ENCODE measurements around the gene AZGP1.
"Not testable (repeated sequence)": the region's sequence is repeated elsewhere in the genome, so short reads cannot be mapped to it uniquely, and the experiment has no call there.

Gene AZGP1

DNA sequence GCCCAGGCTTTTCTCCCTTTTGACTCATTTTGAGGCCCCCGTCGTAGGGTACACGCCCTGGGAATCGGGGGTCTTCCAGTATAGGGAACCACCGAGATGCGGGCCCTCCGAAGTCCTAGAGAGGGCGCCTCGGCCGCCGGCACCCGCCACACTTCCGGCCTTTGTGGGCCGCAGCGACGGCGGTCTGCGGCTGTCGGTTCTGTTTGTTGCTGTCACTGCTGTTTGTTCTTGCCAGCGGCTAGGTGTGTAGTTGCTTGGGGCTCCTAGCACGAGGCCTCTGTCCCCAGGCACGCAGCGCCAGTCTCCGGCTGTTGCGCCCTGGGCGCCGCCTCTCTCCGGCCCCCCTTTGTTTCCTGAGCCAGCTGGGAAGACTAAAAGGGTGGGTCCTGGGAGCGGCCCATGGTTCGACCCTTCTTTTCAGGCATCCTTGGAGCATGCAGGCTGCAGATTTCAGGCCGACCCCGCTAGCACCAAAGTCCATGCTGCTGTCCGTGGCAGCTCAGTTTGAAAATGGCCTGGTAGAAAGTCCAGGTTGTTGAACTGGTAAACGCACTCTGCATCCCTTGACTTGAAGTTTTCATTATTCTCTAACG, 21.8 kb upstream of the AZGP1 start:
- peak; percentile 76 for DNase-seq (ENCODE audit: low spot score)

DNA sequence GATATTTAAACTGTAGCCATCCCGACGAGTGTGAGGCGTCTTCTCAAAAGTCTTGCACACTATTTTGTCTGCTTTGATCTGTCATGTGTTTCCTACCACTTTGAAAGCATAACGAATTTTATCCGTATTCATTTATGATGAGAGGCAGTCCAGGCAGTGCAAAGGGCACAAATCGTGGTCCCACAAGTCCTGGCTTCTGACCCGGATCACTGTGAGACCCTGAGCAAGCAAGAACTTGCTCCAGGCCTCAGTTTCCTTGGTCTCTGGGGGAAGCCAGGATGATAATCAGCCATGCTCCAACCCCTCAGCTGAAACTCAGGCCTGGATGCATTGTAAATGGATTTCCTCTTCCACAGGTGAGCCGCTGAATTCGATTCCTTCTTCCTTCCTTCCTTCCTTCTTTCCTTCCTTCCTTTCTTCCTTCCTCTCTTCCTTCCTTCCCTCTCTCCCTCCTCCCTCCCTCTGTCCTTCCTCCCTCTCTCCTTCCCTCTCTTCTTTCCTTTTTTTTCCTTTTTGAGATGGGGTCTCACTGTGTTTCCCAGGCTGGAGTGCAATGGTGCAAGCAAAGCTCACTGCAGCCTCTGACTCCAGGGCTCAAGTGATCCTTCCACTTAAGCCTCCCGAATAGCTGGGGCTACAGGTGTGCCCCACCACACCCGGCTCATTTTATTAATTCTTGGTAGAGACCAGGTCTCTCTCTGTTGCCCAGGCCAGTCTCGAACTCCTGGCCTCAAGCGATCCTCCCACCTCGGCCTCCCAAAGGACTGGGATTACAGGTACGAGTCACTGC, 21.1 kb upstream of the AZGP1 start:
- DNase-seq (ENCODE audit: low spot score) = no peak

DNA sequence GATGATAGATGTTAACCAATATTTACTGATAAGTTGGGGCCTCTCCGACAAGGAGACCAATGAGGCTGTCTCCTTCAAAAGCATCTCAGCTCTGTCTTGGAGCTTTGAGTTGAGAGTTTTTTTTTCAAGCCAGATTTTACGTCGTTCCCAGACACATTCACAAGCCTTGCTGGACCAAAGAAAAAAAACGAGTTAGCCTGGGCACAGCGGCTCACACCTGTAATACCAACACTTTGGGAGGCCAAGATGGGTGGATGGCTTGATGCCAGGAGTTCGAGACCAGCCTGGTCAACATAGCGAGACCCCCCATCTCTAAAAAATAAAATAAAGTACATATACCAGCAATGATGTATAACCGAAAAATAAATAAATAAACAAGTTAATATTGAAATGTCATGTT, 19.0 kb upstream of the AZGP1 start:
- no peak for DNase-seq (ENCODE audit: low spot score)

DNA sequence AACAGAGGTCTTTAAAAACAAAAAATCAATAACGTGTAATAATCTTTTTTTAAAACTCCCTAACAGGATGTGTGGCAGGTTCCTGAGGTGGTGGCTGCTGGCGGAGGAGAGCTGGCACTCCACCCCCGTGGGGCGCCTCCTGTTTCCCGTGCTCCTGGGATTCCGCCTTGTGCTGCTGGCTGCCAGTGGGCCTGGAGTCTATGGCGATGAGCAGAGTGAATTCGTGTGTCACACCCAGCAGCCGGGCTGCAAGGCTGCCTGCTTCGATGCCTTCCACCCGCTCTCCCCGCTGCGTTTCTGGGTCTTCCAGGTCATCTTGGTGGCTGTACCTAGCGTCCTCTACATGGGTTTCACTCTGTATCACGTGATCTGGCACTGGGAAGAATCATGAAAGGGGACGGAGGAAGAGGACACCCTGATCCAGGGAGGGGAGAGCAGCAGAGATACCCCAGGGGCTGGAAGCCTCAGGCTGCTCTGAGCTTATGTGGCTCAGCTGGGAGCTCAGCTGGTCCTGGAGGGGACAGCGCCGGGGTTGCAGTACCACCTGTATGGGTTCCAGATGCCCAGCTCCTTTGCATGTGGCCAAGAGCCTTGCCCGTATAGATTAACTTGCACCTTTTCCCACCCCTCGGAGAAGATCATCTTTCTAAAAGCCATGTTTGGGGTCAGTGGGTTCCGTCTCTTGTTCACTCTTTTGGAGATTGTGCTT, 16.7 kb upstream of the AZGP1 start:
- no peak for DNase-seq (ENCODE audit: low spot score)

DNA sequence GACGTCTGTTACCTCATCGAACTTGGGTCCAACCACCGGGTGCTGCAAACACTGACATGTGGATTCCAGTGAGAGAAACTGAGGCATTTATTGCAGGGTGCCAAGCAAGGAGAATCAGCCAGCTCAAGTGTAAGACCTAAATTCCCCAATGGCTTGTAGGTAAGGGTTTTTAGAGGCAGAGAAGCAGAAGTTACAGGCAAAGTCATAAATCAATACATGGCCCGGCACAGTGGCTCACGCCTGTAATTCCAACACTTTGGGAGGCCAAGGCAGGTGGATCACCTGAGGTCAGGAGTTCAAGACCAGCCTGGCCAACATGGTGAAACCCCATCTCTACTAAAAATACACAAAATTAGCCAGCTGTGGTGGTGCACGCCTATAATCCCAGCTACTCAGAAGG, 15.7 kb upstream of the AZGP1 start:
- DNase-seq (ENCODE audit: low spot score) = not testable (repeated sequence)

DNA sequence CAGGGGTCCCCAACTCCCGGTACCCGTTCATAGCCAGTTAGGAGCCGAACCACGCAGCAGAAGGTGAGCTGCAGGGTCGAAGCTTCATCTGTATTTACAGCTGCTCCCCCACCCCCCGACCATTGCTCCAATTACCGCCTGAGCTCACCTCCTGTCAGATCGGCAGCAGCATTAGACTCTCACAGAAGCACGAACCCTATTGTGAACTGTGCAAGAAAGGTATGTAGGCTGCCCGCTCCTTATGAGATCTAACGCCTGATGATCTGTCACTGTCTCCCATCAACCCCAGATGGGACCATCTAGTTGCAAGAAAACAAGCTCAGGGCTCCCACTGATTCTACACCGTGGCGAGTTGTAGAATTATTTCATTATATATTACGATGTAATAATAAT, 14.6 kb upstream of the AZGP1 start:
- DNase-seq (ENCODE audit: low spot score) = no peak

DNA sequence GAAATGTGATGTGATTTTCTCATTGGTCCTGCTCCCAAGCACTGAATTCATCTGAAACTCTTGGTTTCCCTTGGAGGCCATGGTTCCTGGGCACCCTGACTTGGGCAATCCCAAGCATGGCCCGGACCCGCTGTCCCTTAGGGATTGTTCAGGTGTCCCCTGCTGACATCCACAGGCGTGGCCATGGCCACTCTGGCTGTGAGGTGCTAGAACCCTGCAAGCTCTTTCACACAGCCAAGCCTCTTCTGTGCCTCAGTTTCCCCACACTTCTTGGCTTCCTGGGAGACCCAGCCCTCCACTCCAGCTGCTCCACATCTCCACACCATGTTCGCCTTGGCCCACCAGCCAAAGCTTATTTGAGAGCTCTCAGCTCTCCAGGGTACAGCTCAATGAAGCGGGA, 12.0 kb upstream of the AZGP1 start:
- DNase-seq (ENCODE audit: low spot score) = no peak

DNA sequence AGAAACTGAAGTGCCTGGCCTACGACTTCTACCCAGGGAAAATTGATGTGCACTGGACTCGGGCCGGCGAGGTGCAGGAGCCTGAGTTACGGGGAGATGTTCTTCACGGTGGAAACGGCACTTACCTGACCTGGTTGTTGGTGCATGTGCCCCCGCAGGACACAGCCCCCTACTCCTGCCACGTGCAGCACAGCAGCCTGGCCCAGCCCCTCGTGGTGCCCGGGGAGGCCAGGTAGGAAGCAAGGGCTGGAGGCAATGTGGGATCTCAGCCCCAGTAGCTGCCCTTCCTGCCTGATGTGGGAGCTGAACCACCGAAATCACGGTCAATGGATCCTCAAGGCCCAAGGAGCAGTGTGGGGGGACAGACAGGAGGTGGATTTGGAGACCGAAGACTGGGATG, 11.5 kb upstream of the AZGP1 start:
- DNase-seq (ENCODE audit: low spot score) = not testable (repeated sequence)

DNA sequence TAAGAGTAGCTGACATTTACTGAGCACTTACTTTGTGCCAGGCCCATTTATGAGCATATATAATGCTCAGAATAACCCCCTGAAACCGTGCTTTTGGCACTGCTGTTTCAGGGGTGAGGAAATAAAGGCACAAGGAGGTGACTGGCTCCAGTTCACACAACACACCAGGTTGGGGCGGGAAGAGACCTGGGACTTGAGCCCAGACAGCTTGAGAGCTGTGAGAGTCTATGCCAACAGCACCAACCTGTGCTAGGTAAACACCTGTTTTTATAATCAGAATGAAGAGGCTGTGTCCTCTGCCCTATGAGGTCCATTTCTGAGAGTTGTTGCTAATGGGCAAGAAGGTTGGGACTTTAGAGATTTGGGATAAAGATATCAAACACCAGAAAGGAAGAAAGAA, 8.8 kb upstream of the AZGP1 start:
- DNase-seq (ENCODE audit: low spot score) = no peak

DNA sequence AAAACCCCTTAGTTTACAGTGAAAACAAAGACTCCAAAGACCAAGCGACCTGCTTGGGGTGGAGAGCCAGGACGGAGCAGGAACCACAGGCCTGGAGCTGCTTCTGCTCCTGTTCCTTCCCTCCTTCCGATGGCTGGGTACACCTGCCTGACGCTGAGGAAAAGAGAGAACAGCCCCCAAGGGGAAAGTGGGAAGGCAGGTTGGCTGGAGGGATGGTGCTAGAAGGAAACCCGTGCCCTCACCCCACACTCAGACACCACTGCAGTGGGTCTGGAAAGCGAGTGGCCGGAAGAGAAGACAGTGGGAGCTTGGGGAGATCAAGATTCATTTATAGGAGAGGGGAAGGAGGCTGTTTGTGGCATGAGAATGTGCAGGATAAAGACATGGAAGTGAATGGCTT, 5.2 kb upstream of the AZGP1 start:
- not testable (repeated sequence) for DNase-seq (ENCODE audit: low spot score)

DNA sequence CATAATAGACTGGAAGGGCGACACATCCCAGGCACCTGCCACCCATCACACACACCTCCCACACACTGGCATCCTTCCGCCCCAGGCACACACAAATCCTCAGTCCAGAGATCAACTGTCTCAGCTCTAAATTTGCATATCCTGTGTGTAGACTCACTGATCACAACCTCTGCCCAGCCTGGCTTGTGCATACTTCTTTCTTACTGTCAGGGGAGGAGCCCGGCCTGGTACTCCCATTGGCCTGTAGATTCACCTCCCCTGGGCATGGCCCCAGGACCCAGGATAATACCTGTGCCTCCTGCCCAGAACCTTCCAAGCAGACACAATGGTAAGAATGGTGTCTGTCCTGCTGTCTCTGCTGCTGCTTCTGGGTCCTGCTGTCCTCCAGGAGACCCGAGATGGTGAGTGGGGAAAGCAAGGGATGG, 4.6 kb upstream of the AZGP1 start:
- DNase-seq (ENCODE audit: low spot score) = not testable (repeated sequence)

DNA sequence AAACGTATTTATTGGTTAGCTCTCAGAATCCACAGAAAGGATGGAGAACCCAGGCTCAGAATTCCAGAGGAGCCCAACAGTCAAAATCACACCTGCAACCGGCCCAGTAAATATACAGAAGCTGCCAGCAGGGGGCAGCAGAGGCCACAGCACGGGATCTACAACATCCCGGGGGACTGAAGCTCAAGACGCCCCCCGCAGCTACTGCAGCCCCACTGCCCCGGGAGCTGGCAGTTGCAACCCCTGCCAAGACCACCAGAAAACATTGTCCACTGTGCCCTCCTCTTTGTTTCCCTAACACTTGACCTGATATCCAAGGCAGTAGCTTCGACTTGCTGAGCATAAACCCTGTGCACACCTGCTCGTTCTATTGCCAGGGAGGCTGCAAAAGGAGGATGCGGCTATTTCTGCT, 4.0 kb upstream of the AZGP1 start:
- not testable (repeated sequence) for DNase-seq (ENCODE audit: low spot score)

DNA sequence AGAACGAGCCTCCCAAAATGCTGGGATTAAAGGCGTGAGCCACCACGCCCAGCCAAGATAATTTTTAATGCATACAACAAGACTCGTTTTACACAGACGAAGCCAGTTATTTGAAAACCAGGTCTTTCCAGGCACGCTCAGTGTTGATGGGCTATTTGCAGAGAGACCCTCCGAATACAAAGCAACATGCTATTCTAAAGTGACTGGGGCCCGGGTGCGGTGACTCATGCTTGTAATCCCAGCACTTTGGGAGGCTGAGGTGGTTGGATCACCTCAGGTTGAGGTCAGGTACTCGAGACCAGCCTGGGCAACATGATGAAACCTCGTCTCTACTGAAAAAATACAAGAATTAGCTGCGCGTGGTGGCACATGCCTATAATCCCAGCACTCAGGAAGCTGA, 795 bp upstream of the AZGP1 start:
- DNase-seq (ENCODE audit: low spot score) = no peak

DNA sequence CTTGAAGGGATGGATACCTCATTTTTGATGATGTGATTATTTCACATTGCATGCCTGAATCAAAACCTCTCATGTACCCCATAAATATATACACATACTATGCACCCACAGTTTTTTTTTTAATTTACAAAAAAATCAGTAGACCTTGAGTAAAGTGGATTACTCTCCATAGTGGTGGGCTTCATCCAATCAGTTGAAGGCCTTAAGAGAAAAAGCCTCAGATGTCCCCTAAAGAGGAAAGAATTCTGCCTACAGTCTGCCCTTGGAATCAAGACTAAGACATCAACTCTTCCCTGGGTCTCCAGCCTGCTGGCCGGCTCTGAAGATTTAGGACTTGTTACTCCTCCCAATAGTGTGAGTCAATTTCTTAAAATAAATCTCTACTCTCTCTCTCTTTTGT, 1.1 kb downstream of the AZGP1 start:
- DNase-seq (ENCODE audit: low spot score) = no peak

DNA sequence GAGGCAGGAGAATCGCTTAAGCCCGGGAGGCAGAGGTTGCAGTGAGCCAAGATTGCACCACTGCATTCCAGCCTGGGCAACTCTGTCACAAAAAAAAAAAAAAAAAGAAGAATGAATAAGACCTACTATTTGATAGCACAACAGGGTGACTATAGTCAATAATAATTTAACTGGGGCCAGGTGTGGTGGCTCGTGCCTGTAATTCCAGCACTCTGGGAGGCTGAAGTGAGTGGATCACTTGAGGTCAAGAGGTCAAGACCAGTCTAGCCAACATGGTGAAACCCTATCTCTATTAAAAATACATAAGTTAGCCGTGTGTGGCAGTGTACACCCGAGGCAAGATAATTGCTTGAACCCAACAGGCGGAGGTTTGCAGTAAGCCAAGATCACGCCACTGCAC, 2.0 kb downstream of the AZGP1 start:
- not testable (repeated sequence) for DNase-seq (ENCODE audit: low spot score)

DNA sequence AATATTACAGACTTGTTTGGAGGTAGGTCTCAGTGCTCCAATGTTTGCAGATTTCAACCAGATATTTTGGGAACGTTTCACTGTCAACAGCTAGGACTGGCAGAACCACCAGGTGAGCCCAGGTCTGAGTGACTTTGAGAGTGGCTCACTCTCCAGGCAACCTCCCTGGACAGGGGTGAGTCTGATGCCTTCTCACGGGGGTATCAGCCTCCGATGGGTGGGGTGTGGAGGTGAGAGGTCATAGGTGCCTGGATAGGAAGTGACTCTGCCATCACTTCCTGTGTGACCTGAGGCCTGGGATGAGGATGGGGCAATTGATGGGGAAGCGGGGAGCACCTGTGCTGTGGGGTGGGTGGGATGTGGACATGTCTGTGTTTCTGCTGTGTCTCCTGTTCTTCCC, 4.6 kb downstream of the AZGP1 start:
- no peak for DNase-seq (ENCODE audit: low spot score)

DNA sequence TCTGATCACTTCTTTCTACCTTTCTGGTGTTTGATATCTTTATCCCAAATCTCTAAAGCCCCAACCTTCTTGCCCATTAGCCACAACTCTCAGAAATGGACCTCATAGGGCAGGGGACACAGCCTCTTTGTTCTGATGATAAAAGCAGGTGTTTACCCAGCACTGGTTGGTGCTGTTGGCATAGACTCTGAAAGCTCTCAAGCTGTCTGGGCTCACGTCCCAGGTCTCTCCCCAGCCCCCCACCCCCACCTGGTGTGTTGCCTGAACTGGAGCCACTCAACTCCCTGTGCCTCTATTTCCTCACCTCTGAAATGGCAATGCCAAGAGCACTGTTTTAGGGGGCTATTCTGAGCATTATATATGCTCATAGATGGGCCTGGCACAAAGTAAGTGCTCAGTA, 6.0 kb downstream of the AZGP1 start:
- DNase-seq (ENCODE audit: low spot score) = not testable (repeated sequence)

DNA sequence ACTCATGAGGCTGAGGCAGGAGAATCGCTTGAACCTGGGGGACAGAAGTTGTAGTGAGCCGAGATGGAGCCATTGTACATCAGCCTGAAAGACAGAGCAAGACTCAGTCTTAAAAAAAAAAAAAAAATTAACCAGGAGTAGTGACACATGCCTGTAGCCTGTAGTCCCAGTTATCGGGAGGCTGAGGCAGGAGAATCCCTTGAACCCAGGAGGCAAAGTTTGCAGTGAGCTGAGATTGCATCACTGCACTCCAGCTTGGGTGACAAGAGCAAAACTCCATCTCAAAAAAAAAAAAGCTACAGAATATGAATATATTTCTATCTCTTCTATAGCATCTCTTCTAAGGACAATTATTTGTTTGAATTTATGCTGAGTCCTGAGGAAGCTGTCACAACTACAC, 6.5 kb downstream of the AZGP1 start:
- no peak for DNase-seq (ENCODE audit: low spot score)

DNA sequence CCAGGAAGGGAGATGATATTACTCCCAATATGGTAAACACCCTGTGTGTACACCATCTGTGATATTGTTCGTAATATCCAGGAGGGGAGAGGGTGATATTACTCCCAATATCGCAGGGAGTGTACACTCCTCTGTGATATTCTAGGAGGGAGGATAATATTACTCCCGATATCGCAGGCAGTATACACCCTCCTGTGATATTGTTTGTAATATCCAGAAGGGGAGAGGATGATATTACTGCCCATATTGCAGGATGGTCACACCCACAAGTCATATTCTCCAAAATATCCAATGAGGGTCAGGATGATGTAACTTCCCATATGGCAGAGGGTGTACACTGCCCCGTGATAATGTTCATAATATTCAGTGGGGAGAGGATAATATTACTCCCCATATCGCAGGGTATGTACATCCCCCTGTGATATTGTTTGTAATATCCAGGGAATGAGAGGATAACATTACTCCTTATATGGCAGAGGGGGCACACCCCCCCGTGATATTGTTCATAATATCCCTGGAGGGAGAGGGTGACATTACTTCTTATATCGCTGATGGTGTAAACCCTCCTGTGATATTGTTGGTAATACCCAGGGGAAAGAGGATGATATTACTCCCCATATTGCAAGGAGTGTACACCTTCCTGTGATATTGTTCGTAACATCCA, 17.1 kb downstream of the AZGP1 start:
- DNase-seq (ENCODE audit: low spot score) = no peak

DNA sequence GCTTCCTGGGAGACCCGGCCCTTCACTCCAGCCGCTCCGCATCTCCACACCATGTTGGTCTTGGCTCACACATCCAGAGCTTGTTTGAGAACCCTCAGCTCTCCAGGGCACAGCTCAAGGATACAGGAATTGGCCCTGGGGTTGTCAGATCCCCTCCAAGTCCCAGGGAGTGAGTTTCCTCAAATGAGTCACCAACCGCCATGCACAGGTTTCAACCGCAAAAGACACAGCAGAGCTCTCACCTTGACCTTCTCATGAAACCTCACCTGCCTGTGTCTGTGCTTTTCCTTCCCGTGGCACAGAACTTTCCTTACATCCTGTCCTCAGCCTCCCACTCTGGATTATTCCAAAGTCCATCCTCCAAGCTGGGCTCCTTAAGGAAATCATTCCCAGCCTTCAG, 20.6 kb downstream of the AZGP1 start:
- no peak for DNase-seq (ENCODE audit: low spot score)

DNA sequence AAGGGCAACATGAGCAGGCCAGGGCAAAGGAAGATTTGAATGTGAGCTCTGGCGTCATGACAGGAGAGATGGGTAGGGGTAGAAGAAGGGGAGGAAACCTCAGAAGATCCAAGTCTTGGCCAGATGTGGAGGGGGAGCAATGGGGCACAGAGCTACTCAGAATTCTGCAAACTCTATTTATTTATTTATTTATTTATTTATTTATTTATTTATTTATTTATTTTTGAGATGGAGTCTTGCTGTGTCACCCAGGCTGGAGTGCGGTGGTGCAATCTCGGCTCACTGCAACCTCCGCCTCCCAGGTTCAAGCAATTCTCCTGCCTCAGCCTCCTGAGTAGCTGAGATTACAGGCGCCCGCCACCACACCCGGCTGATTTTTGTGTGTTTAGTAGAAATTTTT, 21.2 kb downstream of the AZGP1 start:
- DNase-seq (ENCODE audit: low spot score) = not testable (repeated sequence)

DNA sequence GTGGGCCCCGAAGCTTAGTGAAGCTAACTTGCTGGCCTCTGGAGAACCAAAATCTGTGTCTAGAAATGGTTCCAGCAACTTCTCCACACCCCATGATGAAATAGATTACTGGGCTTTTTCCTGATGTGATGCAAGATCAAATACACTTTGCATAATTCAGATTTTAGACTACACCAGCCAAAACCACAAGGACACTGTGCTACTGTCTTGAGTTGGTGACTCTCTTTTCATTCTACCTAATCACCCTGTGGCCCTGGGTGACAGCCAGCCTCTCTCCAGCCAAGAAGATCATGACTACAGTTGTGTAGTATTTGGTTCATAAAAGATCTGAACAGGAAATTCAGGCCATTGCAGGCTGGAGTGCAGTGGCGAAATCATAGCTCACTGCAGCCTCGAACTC, 22.2 kb downstream of the AZGP1 start:
- no peak for DNase-seq (ENCODE audit: low spot score)

DNA sequence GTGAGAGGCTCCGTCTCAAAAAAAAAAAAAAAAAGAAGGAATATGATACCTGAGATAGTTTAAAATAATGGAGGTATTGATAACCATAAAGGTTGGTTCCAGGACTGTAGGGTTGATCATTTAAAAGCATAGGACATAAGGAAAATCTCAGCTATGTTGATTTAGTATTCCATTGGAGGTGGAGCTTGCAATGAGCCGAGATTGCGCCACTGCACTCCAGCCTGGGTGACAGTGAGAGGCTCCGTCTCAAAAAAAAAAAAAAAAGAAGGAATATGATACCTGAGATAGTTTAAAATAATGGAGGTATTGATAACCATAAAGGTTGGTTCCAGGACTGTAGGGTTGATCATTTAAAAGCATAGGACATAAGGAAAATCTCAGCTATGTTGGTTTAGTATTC, 23.2 kb downstream of the AZGP1 start:
- DNase-seq (ENCODE audit: low spot score) = not testable (repeated sequence)

Measured in D341Med (cell line).